Measurements from ENCODE around the gene CDKN2B.

GRCh38 chr9:22040760-22041159 lies 31.7 kb upstream of the CDKN2B start:
- TF ChIP-seq POLR2AphosphoS5 (IDR thresholded peaks at IDR 0.05) (no peak), CTCF (IDR thresholded peaks at IDR 0.05 in 8 of 11, conservative IDR thresholded peaks at IDR 0.05 in 3 of 11) (no peak)
